Measurements from ENCODE around the gene TNFRSF18. TPM values are rescaled to one million over a fixed set of nuclear protein-coding genes. Genes with fewer than 3 reads are reported as not detected.

Gene TNFRSF18
- total and polyA plus RNA-seq, 4 donors = 0.17 to 0.24 (median 0.19) TPM; not detected in 1

GRCh38 chr1:1199961-1200875 lies 6.2 kb downstream of the TNFRSF18 start:
- H3K4me3 ChIP-seq (ENCODE audit: low read depth in 1 of 3, low read length in 3 of 3) = no peak overlapping the region
- no peak for DNase-seq (ENCODE audit: low spot score)
- TF ChIP-seq TAF1 (conservative IDR thresholded peaks at IDR 0.05) = no peak
- H3K36me3 ChIP-seq (ENCODE audit: control insufficient read depth in 4 of 4, insufficient read depth in 3 of 4, low read depth in 1 of 4, low read length in 3 of 4) = no peaks in the 10 kb centered on the region
- WGBS = 71% methylated on average over 31 of the region's 31 CpGs
- H3K4me1 ChIP-seq (ENCODE audit: control insufficient read depth in 4 of 4, insufficient read depth in 4 of 4, low read length in 3 of 4) = peaks cover 0 to 9% (median 0%) of the 10 kb centered on the region in 4 donors
- no peak overlapping the region for H3K9ac ChIP-seq (ENCODE audit: low read depth in 1 of 2, low read length in 2 of 2)
- no peak overlapping the region for H3K27ac ChIP-seq (ENCODE audit: low read depth in 1 of 2, low read length in 2 of 2)
- no peaks in the 10 kb centered on the region for H3K9me3 ChIP-seq (ENCODE audit: control insufficient read depth in 4 of 4, low read length in 3 of 4)
- peaks cover 0 to 5% (median 0%) of the 10 kb centered on the region in 4 donors for H3K27me3 ChIP-seq (ENCODE audit: control insufficient read depth in 4 of 4, insufficient read depth in 4 of 4, low read length in 3 of 4)

DNA sequence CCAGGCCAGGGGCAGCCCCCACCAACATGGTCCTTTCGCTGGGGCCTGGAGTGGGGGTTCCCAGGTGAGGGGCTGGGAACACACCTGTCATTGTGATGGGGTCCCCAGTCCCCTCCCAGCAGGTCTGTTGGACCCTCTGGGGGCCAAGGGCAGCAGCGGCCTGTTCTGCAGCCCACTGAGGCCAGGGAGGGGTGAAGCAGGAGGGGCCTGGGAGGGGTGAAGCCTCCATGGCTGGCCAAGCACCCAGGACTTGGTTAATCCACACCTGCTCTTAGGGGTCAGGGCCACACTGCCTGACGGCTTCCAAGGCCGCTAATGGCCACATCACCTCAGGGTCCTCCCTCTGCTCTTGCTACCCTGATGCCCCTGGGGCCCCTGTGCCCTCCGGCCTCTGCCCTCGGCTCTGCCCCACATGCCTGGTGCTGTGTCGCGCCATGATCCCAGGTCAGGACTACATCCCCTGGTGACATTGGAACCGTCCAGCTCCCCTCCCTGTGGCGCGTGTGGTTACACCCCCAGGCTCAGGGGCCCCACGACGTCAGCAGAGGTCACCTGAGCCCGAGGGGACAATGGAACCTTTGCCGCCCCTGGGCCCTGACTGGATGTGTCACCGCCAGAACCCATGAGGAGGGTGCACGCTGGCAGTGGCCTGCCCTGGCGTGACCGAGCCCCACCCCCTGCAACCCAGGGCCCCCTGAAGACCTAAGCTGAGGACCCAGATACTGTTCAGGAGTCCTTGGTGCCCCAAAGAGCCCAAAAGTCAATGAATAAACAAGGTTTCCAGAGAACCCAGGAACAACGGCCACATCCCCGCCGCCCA lies 7.0 kb downstream of the TNFRSF18 start:
- DNase-seq (ENCODE audit: low spot score) = no peak
- Histone ChIP-seq H3K9ac (ENCODE audit: low read depth in 1 of 2, low read length in 2 of 2) (no peak overlapping the region), H3K9me3 (ENCODE audit: control insufficient read depth in 4 of 4, low read length in 3 of 4) (no peaks in the 10 kb centered on the region), H3K36me3 (ENCODE audit: control insufficient read depth in 4 of 4, insufficient read depth in 3 of 4, low read depth in 1 of 4, low read length in 3 of 4) (no peaks in the 10 kb centered on the region), H3K27me3 (ENCODE audit: control insufficient read depth in 4 of 4, insufficient read depth in 4 of 4, low read length in 3 of 4) (no peaks in the 10 kb centered on the region), H3K4me3 (ENCODE audit: low read depth in 1 of 3, low read length in 3 of 3) (no peak overlapping the region), H3K4me1 (ENCODE audit: control insufficient read depth in 4 of 4, insufficient read depth in 4 of 4, low read length in 3 of 4) (peaks cover 0 to 9% (median 0%) of the 10 kb centered on the region in 4 donors), H3K27ac (ENCODE audit: low read depth in 1 of 2, low read length in 2 of 2) (no peak overlapping the region)
- WGBS = 81% methylated on average over 22 of the region's 22 CpGs
- TF ChIP-seq, protein P1, sequence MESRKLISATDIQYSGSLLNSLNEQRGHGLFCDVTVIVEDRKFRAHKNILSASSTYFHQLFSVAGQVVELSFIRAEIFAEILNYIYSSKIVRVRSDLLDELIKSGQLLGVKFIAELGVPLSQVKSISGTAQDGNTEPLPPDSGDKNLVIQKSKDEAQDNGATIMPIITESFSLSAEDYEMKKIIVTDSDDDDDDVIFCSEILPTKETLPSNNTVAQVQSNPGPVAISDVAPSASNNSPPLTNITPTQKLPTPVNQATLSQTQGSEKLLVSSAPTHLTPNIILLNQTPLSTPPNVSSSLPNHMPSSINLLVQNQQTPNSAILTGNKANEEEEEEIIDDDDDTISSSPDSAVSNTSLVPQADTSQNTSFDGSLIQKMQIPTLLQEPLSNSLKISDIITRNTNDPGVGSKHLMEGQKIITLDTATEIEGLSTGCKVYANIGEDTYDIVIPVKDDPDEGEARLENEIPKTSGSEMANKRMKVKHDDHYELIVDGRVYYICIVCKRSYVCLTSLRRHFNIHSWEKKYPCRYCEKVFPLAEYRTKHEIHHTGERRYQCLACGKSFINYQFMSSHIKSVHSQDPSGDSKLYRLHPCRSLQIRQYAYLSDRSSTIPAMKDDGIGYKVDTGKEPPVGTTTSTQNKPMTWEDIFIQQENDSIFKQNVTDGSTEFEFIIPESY (IDR thresholded peaks at IDR 0.05) = no peak
- TF ChIP-seq, protein P2, sequence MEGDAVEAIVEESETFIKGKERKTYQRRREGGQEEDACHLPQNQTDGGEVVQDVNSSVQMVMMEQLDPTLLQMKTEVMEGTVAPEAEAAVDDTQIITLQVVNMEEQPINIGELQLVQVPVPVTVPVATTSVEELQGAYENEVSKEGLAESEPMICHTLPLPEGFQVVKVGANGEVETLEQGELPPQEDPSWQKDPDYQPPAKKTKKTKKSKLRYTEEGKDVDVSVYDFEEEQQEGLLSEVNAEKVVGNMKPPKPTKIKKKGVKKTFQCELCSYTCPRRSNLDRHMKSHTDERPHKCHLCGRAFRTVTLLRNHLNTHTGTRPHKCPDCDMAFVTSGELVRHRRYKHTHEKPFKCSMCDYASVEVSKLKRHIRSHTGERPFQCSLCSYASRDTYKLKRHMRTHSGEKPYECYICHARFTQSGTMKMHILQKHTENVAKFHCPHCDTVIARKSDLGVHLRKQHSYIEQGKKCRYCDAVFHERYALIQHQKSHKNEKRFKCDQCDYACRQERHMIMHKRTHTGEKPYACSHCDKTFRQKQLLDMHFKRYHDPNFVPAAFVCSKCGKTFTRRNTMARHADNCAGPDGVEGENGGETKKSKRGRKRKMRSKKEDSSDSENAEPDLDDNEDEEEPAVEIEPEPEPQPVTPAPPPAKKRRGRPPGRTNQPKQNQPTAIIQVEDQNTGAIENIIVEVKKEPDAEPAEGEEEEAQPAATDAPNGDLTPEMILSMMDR (IDR thresholded peaks at IDR 0.05; ENCODE audit: low read depth, low read length, missing input control) = no peak
- no peak for TF ChIP-seq HNF4G (IDR thresholded peaks at IDR 0.05)
- TF ChIP-seq TAF1 (conservative IDR thresholded peaks at IDR 0.05) = no peak
- TF ChIP-seq FOXA1 (IDR thresholded peaks at IDR 0.05) = no peak
- no peak for TF ChIP-seq YY1 (IDR thresholded peaks at IDR 0.05)
- no peak for TF ChIP-seq NR2F2 (IDR thresholded peaks at IDR 0.05)
- no peak for TF ChIP-seq SP1 (IDR thresholded peaks at IDR 0.05)
- no peak for TF ChIP-seq GABPA (IDR thresholded peaks at IDR 0.05 in 1 of 2, conservative IDR thresholded peaks at IDR 0.05 in 1 of 2)
- no peak for TF ChIP-seq RAD21 (IDR thresholded peaks at IDR 0.05)
- no peak for TF ChIP-seq FOXA2 (IDR thresholded peaks at IDR 0.05)
- TF ChIP-seq, protein P3, sequence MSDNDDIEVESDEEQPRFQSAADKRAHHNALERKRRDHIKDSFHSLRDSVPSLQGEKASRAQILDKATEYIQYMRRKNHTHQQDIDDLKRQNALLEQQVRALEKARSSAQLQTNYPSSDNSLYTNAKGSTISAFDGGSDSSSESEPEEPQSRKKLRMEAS (IDR thresholded peaks at IDR 0.05) = no peak
- no peak for TF ChIP-seq HNF4A (conservative IDR thresholded peaks at IDR 0.05)
